Esophagus muscularis mucosa (tissue), 4 donors: ENCODE measurements around the gene SLC25A13.

Experiments used
- CTCF ChIP-seq, 3 experiments: fragments of 200-600 bp in 2 of 3; fragments of 450-650 bp in 1 of 3; sonication (generic) in 2 of 3; IDR thresholded peaks; one replicate each; pipeline ENCODE4 v1.5.1; 2017 to 2019; ENCODE audit warnings: antibody characterized with exemption in 3 of 3, mild to moderate bottlenecking in 2 of 3, moderate library complexity in 1 of 3
- EP300 ChIP-seq: sonication (generic); formaldehyde crosslinking; IDR thresholded peaks from one replicate; pipeline ENCODE4 v1.6.1; 2017; ENCODE audit warnings: antibody characterized with exemption
- POLR2A ChIP-seq: fragments of 450-650 bp; IDR thresholded peaks from one replicate; pipeline ENCODE4 v1.6.1; 2017; ENCODE audit warnings: antibody characterized with exemption, moderate library complexity, mild to moderate bottlenecking, low read depth
- POLR2AphosphoS5 ChIP-seq, 2 donors: sonication (generic); formaldehyde crosslinking; IDR thresholded peaks; one replicate each; pipeline ENCODE4 v1.6.1; 2017; ENCODE audit warnings: antibody characterized with exemption in 2 of 2

- TF ChIP-seq CTCF (IDR thresholded peaks at IDR 0.05) (no peak), POLR2A (no peak), POLR2AphosphoS5 (IDR thresholded peaks at IDR 0.05) (no peak), EP300 (no peak)
Measured at GRCh38 chr7:96316949-96317348, 4.9 kb downstream of the SLC25A13 start.
